ENCODE data around the gene LCE2A.

The LCE2A gene

DNA sequence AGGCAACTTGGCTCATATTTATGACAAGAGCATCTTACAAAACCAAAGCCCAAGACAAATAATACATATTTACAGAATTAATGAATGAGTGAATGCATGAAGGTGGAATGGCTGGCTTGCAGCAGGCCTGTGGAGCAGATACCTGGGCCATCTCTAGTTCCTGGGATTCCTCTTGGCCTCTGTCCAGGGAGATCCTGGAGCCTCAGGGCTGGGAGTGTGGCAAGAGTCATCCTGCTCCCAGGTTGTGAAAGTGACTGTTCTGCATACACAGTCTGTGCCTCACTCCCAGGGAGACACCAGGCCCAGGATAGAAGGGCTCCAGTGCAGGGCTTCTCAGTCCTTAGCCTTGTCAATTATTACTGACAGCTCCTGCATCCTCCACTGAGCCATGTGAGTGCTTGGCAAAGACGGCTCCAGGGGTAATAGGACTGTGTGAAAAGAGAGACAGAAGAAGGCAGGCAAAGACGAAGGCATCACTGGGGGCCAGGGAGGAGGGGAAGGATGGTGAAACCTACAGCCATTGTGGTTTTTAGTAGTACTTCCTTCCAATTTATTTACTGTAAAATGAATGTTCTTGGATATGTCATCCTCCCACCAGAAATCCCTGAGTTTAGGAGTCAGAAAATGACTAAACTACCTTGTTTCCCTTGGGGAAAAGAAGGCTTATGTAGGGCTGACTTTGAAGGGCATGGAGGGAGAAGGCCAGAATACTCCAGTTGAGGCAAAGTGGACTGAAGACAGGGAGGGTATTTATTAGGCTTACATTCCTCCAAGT lies 45.4 kb downstream of the LCE2A start:
- DNase-seq (ENCODE audit: low read depth), result no peak

DNA sequence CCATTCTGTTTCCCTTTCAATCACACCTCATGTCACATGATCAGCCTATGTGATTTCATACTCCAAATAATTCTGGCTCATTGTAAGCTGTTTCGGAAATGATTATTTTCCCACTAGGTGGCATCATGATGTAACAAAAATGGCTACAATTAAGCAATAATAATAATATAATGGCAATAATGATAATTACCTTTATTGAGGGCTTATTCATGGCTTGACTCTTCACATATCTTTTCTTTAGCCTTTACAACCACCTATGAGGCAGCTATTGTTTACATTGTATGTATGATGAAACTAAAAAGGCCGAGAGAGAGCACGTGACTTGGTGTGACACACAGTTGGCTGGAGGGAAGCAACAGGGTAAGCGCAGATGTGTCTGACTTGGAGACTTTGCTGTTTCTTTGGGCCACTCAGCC lies 47.2 kb downstream of the LCE2A start:
- no peak for DNase-seq (ENCODE audit: low read depth)

DNA sequence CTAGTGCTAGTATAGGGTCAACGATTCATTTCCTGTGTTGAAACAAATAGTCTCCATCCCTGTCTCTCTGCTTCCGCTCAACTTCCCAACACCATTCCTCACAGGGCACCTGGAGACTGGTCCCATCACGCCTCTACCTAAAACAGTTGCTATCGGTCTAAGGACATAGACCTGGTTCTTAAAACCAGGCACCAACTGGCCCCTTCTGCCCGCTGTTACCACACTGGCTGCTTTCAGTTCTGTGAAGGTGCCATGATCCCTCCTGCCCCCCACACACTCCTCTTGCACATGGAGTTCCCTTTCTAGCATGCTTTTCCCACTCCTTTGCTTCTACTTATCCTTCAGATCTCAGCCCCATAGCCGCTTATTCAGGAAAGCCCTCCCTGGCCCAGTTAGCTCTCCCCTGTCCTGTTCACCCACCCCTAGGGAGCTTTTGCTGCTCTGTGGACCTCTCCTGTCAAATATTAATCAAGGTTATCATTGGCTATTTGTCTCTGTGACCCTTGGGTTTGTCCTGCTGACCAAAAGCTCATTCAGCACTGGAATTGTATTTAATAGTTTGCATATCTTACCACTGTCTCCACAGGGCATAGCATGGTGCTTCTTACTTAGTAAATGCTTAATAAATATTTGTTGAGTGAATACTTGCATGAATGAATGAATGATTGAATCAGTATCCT lies 47.8 kb downstream of the LCE2A start:
- no peak for DNase-seq (ENCODE audit: low read depth)

DNA sequence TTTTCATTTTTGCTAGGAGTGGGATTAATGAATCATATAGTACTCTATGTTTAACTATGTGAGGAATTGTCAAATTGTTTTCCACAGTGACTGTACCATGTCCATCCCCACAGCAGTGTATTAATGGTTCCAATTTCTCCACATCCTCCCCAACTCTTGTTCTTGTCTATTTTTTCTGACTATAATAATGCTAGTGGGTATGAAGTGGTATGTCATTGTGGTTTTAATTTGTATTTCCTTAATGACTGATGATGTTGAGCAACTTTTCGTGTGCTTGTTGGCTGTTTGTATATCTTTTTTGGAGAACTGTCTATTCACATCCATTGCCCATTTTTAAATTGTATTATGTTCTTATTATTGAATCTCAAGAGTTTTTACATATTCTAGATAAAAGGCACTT lies 49.7 kb downstream of the LCE2A start:
- DNase-seq (ENCODE audit: low read depth), result no peak

Data from GM04504 (cell line).